Right hindlimb (tissue), 1 donor: ENCODE data around the gene STRA6.

Experiments
- DNase-seq: peaks from one replicate; pipeline ENCODE4 v3.0.0-alpha.2; 2018

Gene STRA6

GRCh38 chr15:74207652-74208440, 5.3 kb upstream of the STRA6 start:
- no peak for DNase-seq

- DNase-seq = no peak
Measured at GRCh38 chr15:74206801-74207281, 4.3 kb upstream of the STRA6 start.

GRCh38 chr15:74205582-74205947, 3.0 kb upstream of the STRA6 start:
- no peak for DNase-seq

- peak; percentile 62 for DNase-seq
Measured at GRCh38 chr15:74203914-74204431, 1.4 kb upstream of the STRA6 start.

GRCh38 chr15:74201710-74202420, 722 bp downstream of the STRA6 start:
- DNase-seq = no peak

GRCh38 chr15:74200871-74201419, 1.6 kb downstream of the STRA6 start:
- peak; percentile 77 for DNase-seq

GRCh38 chr15:74200412-74200815, 2.2 kb downstream of the STRA6 start:
- no peak for DNase-seq

GRCh38 chr15:74199297-74199652, 3.3 kb downstream of the STRA6 start:
- no peak for DNase-seq

GRCh38 chr15:74197176-74197965, 5.2 kb downstream of the STRA6 start:
- no peak for DNase-seq

- DNase-seq = peak; percentile 59
Measured at GRCh38 chr15:74196175-74196574, 6.4 kb downstream of the STRA6 start.

- DNase-seq = no peak
Measured at GRCh38 chr15:74194572-74195559, 7.7 kb downstream of the STRA6 start.

GRCh38 chr15:74193905-74194304, 8.7 kb downstream of the STRA6 start:
- DNase-seq = no peak

GRCh38 chr15:74193299-74193718, 9.3 kb downstream of the STRA6 start:
- no peak for DNase-seq

- DNase-seq = no peak
Measured at GRCh38 chr15:74192751-74193150, 9.8 kb downstream of the STRA6 start.

- DNase-seq = no peak
Measured at GRCh38 chr15:74191798-74192197, 10.8 kb downstream of the STRA6 start.

- no peak for DNase-seq
Measured at GRCh38 chr15:74188216-74188615, 14.4 kb downstream of the STRA6 start.

- no peak for DNase-seq
Measured at GRCh38 chr15:74185710-74186348, 16.8 kb downstream of the STRA6 start.

- DNase-seq = peak; percentile 10
Measured at GRCh38 chr15:74184582-74185091, 17.9 kb downstream of the STRA6 start.

GRCh38 chr15:74182131-74182530, 20.5 kb downstream of the STRA6 start:
- peak; percentile 20 for DNase-seq

GRCh38 chr15:74180881-74181602, 21.5 kb downstream of the STRA6 start:
- DNase-seq = peak; percentile 14
